ENCODE data around the gene MBIP.

The MBIP gene

DNA sequence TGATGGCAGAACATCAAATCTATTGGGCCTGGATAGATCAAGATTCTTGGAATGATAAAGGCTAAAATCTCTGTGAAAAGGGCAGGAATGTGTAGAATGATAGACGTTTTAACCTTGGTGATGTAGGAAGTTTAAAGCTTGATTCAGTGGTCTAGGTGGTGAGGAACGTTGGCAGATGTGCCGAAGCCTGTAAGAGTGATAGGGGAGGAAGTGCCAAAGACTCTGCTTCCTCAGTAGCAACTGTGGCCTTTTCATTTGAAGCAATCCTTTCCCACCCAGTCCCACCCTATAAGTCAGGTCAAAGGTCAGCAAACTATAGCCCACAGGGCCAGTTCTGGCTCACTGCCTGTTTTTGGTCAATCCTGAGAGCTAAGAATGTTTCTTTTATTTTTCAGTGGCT is 62.2 kb downstream of the MBIP start:
- no peak for TF ChIP-seq CTCF (IDR thresholded peaks at IDR 0.05; ENCODE audit: low read depth, low read length)
- Histone ChIP-seq H3K27me3 (ENCODE audit: insufficient read depth, low read depth, severe bottlenecking) (no peaks in the 10 kb centered on the region), H3K9me3 (ENCODE audit: severe bottlenecking) (no peaks in the 10 kb centered on the region), H3K4me3 (ENCODE audit: low read depth, low read length) (no peak overlapping the region), H3K27ac (no peak overlapping the region), H3K36me3 (no peaks in the 10 kb centered on the region)
- no peak for DNase-seq

DNA sequence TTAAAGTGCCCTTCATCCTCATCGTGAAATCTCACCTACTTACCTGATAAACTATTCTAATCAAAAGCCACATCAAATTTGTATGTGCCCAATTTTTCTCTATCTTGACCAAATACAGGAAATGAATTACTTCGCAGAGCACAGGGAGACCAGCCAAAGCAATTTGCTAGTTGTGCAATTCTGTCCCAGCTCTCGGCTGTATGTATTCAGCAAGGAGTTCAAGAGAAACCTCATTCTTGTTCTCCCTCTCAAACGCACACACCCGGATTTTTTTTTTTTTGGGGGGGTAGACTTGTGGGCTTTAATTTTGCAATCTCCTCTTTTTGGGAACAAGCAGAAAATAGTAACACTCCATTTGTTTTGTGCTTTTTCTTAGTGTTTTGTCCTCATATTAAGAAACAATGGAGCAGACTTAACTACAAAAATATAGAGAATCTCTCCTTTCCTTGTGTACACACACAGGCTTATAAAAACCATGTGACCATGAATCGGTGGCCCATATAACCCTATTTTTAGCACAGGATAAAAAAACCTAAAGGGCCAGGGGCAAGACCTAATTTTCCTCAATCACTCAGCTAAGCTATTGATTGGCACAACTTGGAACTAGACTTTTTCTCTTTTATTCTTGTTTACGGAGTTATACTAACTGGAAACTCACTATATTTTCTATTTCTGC is 64.2 kb downstream of the MBIP start:
- H3K27ac ChIP-seq = no peak overlapping the region
- no peaks in the 10 kb centered on the region for H3K9me3 ChIP-seq (ENCODE audit: severe bottlenecking)
- no peaks in the 10 kb centered on the region for H3K36me3 ChIP-seq
- DNase-seq = no peak
- H3K4me3 ChIP-seq (ENCODE audit: low read depth, low read length) = no peak overlapping the region
- no peak for TF ChIP-seq CTCF (IDR thresholded peaks at IDR 0.05; ENCODE audit: low read depth, low read length)
- H3K27me3 ChIP-seq (ENCODE audit: insufficient read depth, low read depth, severe bottlenecking) = no peaks in the 10 kb centered on the region

DNA sequence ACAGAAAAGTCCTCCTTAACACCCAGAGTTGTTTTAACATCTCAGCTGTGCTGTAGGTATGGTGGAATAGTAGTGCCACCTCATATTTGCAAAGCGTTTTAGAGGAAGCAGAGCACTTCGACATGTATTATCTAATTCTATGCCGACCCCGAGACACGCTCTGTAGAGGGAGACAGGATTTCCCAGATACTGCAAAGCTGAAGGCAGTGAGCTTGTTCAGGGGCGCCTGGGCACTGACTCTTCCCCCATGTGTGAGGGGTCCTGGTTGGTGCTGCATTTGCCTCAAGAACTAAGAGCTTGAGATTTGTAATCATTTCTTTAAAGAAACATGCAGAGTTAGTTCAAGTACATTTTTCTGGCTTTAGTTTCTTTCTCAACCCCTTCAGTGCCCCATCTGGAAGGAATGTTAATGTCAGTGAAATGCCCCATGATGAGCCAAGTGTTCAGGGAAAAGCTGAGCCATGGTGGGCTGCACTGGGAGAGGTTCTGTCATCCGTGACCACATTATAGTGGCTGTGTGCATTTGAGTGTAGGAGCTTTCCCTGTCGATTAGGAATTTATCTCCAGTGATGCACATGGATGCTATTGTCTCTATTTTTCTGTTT is 66.3 kb downstream of the MBIP start:
- Histone ChIP-seq H3K36me3 (no peaks in the 10 kb centered on the region), H3K4me3 (ENCODE audit: low read depth, low read length) (no peak overlapping the region), H3K27ac (no peak overlapping the region), H3K9me3 (ENCODE audit: severe bottlenecking) (no peaks in the 10 kb centered on the region), H3K27me3 (ENCODE audit: insufficient read depth, low read depth, severe bottlenecking) (no peaks in the 10 kb centered on the region)
- no peak for DNase-seq
- TF ChIP-seq CTCF (IDR thresholded peaks at IDR 0.05; ENCODE audit: low read depth, low read length) = no peak
